ENCODE measurements around the gene NDUFAF2.

GRCh38 chr5:60916646-60917045 lies 28.4 kb upstream of the NDUFAF2 start:
- no peak for TF ChIP-seq ZNF280D (tag by site-specific recombination; IDR thresholded peaks at IDR 0.05)
- TF ChIP-seq CTCF (tag by site-specific recombination; IDR thresholded peaks at IDR 0.05): no peak
- no peak for TF ChIP-seq ZNF707 (tag by site-specific recombination; IDR thresholded peaks at IDR 0.05)
- no peak for TF ChIP-seq ZSCAN30 (tag by site-specific recombination; IDR thresholded peaks at IDR 0.05)
- no peak for TF ChIP-seq ZSCAN4 (tag by site-specific recombination; IDR thresholded peaks at IDR 0.05)

Data from HEK293 (cell line).